H1 (cell line): ENCODE results near the gene TPO. TPM values are rescaled to one million over a fixed set of nuclear protein-coding genes. Genes with fewer than 3 reads are reported as not detected.

Source experiments
- CTCF ChIA-PET: fragments of 300-600 bp; sonication (Branson Sonifier 250); formaldehyde crosslinking; loops from one replicate; lab custom pipeline; 2021; ENCODE audit not compliant: partially characterized antibody; lab: Charles Lee
- POLR2A ChIA-PET: fragments of 300-600 bp; sonication (Branson Sonifier 250); formaldehyde crosslinking; loops from one replicate; lab custom pipeline; 2021; ENCODE audit warnings: inconsistent platforms; ENCODE audit not compliant: partially characterized antibody; lab: Charles Lee
- DNase-seq, 2 experiments: peaks; one replicate each; pipeline versions ENCODE4 v3.0.0 to v3.0.0-alpha.2; 2010 to 2022; ENCODE audit warnings: low spot score in 2 of 2, low read depth in 1 of 2, mixed read lengths in 1 of 2
- FAIRE-seq: peaks from 2 replicates; lab custom pipeline; 2011; peaks lifted over from hg19 to GRCh38; lab: Jason Lieb, UNC
- H2AFZ ChIP-seq: 2 replicates; pipeline ENCODE4 v1.8.1; 2012; ENCODE audit warnings: low read length, inconsistent platforms
- H2AK5ac ChIP-seq: 2 replicates; pipeline ENCODE4 v1.6.1; 2013; ENCODE audit warnings: low read depth, low read length
- H2BK120ac ChIP-seq: replicated peaks from 2 replicates; pipeline ENCODE3; 2013; ENCODE audit warnings: low read depth, low read length, inconsistent platforms
- H2BK12ac ChIP-seq: 2 replicates; pipeline ENCODE4 v1.6.1; 2013; ENCODE audit warnings: low read depth, low read length
- H2BK15ac ChIP-seq: 2 replicates; pipeline ENCODE4 v1.6.1; 2013; ENCODE audit warnings: low read length
- H2BK20ac ChIP-seq: 2 replicates; pipeline ENCODE4 v1.6.1; 2013; ENCODE audit warnings: low read length
- H2BK5ac ChIP-seq: 2 replicates; pipeline ENCODE4 v1.6.1; 2013; ENCODE audit warnings: low read depth, low read length
- H3K14ac ChIP-seq: 2 replicates; pipeline ENCODE4 v1.6.1; 2013; ENCODE audit warnings: inconsistent platforms; ENCODE audit not compliant: insufficient read length
- H3K18ac ChIP-seq: 2 replicates; pipeline ENCODE4 v1.6.1; 2013; ENCODE audit warnings: low read length; ENCODE audit errors: extremely low read depth
- H3K23ac ChIP-seq: 2 replicates; pipeline ENCODE4 v1.6.1; 2013; ENCODE audit warnings: inconsistent platforms; ENCODE audit not compliant: insufficient read length
- H3K23me2 ChIP-seq: 2 replicates; pipeline ENCODE4 v1.6.1; 2013; ENCODE audit warnings: low read depth, low read length
- H3K27ac ChIP-seq: 2 replicates; pipeline ENCODE4 v1.6.1; 2011; ENCODE audit warnings: low read depth, low read length, inconsistent platforms
- H3K27me3 ChIP-seq, 4 experiments: replicated peaks in 1 of 4; 1 replicate in 1 of 4; 2 replicates in 3 of 4; pipeline versions ENCODE4 v1.6.1 to v1.8.1; 2011 to 2013; ENCODE audit warnings: low read length in 3 of 4, mild to moderate bottlenecking in 3 of 4, inconsistent platforms in 2 of 4, mixed read lengths in 2 of 4, moderate library complexity in 1 of 4; ENCODE audit not compliant: control insufficient read depth in 3 of 4, insufficient read depth in 3 of 4; ENCODE audit errors: extremely low read depth in 1 of 4
- H3K36me3 ChIP-seq, 4 experiments: 2 replicates each; pipeline versions ENCODE4 v1.6.1 to v1.8.1; 2011 to 2013; ENCODE audit warnings: mild to moderate bottlenecking in 4 of 4, low read length in 3 of 4, moderate library complexity in 2 of 4, control low read depth in 1 of 4, inconsistent platforms in 1 of 4; ENCODE audit not compliant: insufficient read depth in 4 of 4, control insufficient read depth in 2 of 4
- H3K4ac ChIP-seq: replicated peaks from 2 replicates; pipeline ENCODE3; 2013; ENCODE audit warnings: low read length, low read depth, mixed read lengths, inconsistent platforms; ENCODE audit not compliant: insufficient read length
- H3K4me1 ChIP-seq, 4 experiments: replicated peaks in 1 of 4; 1 replicate in 1 of 4; 2 replicates in 3 of 4; pipeline versions ENCODE4 v1.6.1 to v1.8.1; 2011 to 2013; ENCODE audit warnings: low read length in 3 of 4, inconsistent platforms in 2 of 4, mixed read lengths in 1 of 4; ENCODE audit not compliant: insufficient read depth in 4 of 4, control insufficient read depth in 3 of 4
- H3K4me2 ChIP-seq, 2 experiments: 2 replicates each; pipeline versions ENCODE4 v1.6.1 to v1.8.1; 2011 to 2013; ENCODE audit warnings: low read depth in 2 of 2, low read length in 2 of 2, control low read depth in 1 of 2, inconsistent platforms in 1 of 2, mild to moderate bottlenecking in 1 of 2; ENCODE audit not compliant: insufficient read depth in 1 of 2
- H3K4me3 ChIP-seq, 4 experiments: fragments of 200-600, 300-600 bp in 1 of 4; sonication (generic), shearing (Covaris generic), sonication (Bioruptor Twin) in 1 of 4; 2 replicates each; pipeline versions ENCODE4 v1.5.1 to v1.8.1; 2011 to 2016; ENCODE audit warnings: low read length in 4 of 4, low read depth in 3 of 4, control low read depth in 2 of 4, inconsistent platforms in 2 of 4, mild to moderate bottlenecking in 2 of 4, mixed read lengths in 1 of 4, moderate library complexity in 1 of 4; ENCODE audit not compliant: insufficient read depth in 2 of 4; ENCODE audit errors: extremely low read depth in 1 of 4
- H3K56ac ChIP-seq: replicated peaks from 2 replicates; pipeline ENCODE3; 2013; ENCODE audit warnings: low read depth, mild to moderate bottlenecking, mixed read lengths, low read length, inconsistent platforms; ENCODE audit not compliant: insufficient read length
- H3K79me1 ChIP-seq: 2 replicates; pipeline ENCODE4 v1.6.1; 2013; ENCODE audit warnings: low read depth, low read length, control low read depth
- H3K79me2 ChIP-seq, 2 experiments: 2 replicates each; pipeline versions ENCODE4 v1.6.1 to v1.8.1; 2012 to 2013; ENCODE audit warnings: low read length in 2 of 2, mild to moderate bottlenecking in 2 of 2, inconsistent platforms in 1 of 2; ENCODE audit not compliant: insufficient read depth in 2 of 2, control insufficient read depth in 1 of 2
- H3K9ac ChIP-seq, 4 experiments: replicated peaks in 1 of 4; 1 replicate in 1 of 4; 2 replicates in 3 of 4; pipeline versions ENCODE4 v1.6.1 to v1.8.1; 2011 to 2013; ENCODE audit warnings: low read depth in 3 of 4, low read length in 3 of 4, control low read depth in 2 of 4, mild to moderate bottlenecking in 2 of 4, moderate library complexity in 2 of 4, inconsistent platforms in 1 of 4; ENCODE audit errors: extremely low read depth in 1 of 4
- H3K9me3 ChIP-seq, 2 experiments: 2 replicates each; pipeline versions ENCODE4 v1.6.1 to v1.8.1; 2012 to 2013; ENCODE audit warnings: mild to moderate bottlenecking in 2 of 2, moderate library complexity in 2 of 2, control low read depth in 1 of 2, inconsistent platforms in 1 of 2, low read depth in 1 of 2, low read length in 1 of 2, mixed read lengths in 1 of 2; ENCODE audit not compliant: insufficient read depth in 2 of 2
- H4K20me1 ChIP-seq, 2 experiments: replicated peaks in 1 of 2; 2 replicates each; pipeline versions ENCODE3 to v1.8.1; 2011 to 2013; ENCODE audit warnings: inconsistent platforms in 2 of 2, low read length in 2 of 2, mild to moderate bottlenecking in 1 of 2; ENCODE audit not compliant: insufficient read depth in 2 of 2, control insufficient read depth in 1 of 2
- H4K5ac ChIP-seq: 2 replicates; pipeline ENCODE4 v1.6.1; 2013; ENCODE audit warnings: low read length, low read depth, mixed read lengths, inconsistent platforms; ENCODE audit not compliant: insufficient read length
- H4K8ac ChIP-seq: 2 replicates; pipeline ENCODE4 v1.8.0; 2013; ENCODE audit warnings: mild to moderate bottlenecking, moderate library complexity, low read length, inconsistent platforms; ENCODE audit not compliant: insufficient read depth; ENCODE audit errors: extremely low read depth
- H4K91ac ChIP-seq: replicated peaks from 2 replicates; pipeline ENCODE3; 2013; ENCODE audit warnings: low read length, mixed read lengths, inconsistent platforms; ENCODE audit not compliant: insufficient read length
- ATF3 ChIP-seq: IDR thresholded peaks from 2 replicates; pipeline ENCODE4 v1.6.1; 2011; ENCODE audit warnings: low read depth, mild to moderate bottlenecking, low read length; ENCODE audit not compliant: insufficient read depth
- CBX8 ChIP-seq: fragments of 300-800, 300-1000 bp; sonication (generic); IDR thresholded peaks from 2 replicates; pipeline ENCODE4 v1.7.1; 2016; ENCODE audit warnings: low read depth, low read length, borderline replicate concordance
- CEBPB ChIP-seq: IDR thresholded peaks from 2 replicates; pipeline ENCODE4 v1.6.1; 2012; ENCODE audit warnings: low read depth, low read length
- CTBP2 ChIP-seq: IDR thresholded peaks from 2 replicates; pipeline ENCODE4 v1.7.0; 2011; ENCODE audit warnings: borderline replicate concordance, mild to moderate bottlenecking, moderate library complexity, mixed read lengths, low read length; ENCODE audit not compliant: insufficient read depth, insufficient read length
- FOSL1 ChIP-seq: IDR thresholded peaks from 2 replicates; pipeline ENCODE4 v1.6.1; 2011; ENCODE audit warnings: mild to moderate bottlenecking, low read depth, low read length, moderate library complexity; ENCODE audit not compliant: insufficient read depth
- HDAC6 ChIP-seq: IDR thresholded peaks from one replicate; pipeline ENCODE4 v1.7.1; 2012; ENCODE audit warnings: low read depth, mild to moderate bottlenecking, inconsistent platforms, low read length, moderate library complexity
- JUN ChIP-seq: IDR thresholded peaks from 2 replicates; pipeline ENCODE4 v1.6.1; 2011; ENCODE audit warnings: low read depth, mild to moderate bottlenecking, improper control_type of control experiment, low read length
- KDM4A ChIP-seq: IDR thresholded peaks from one replicate; pipeline ENCODE4 v1.7.1; 2012; ENCODE audit warnings: low read depth, mild to moderate bottlenecking, moderate library complexity, low read length, inconsistent platforms; ENCODE audit not compliant: severe bottlenecking
- POU5F1 ChIP-seq: IDR thresholded peaks from 2 replicates; pipeline ENCODE4 v1.6.1; 2011; ENCODE audit warnings: low read depth, mild to moderate bottlenecking, low read length, moderate library complexity
- RAD21 ChIP-seq, 2 experiments: IDR thresholded peaks in 1 of 2; conservative IDR thresholded peaks in 1 of 2; 2 replicates each; pipeline ENCODE4 v1.6.1; 2011; ENCODE audit warnings: low read depth in 2 of 2, low read length in 2 of 2, improper control_type of control experiment in 1 of 2, inconsistent platforms in 1 of 2, mild to moderate bottlenecking in 1 of 2, moderate library complexity in 1 of 2
- RXRA ChIP-seq: IDR thresholded peaks from 2 replicates; pipeline ENCODE4 v1.6.1; 2011; ENCODE audit warnings: low read depth, mild to moderate bottlenecking, low read length, moderate library complexity; ENCODE audit not compliant: insufficient read depth
- SP2 ChIP-seq: IDR thresholded peaks from 2 replicates; pipeline ENCODE4 v1.6.1; 2012; ENCODE audit warnings: mild to moderate bottlenecking, low read length, inconsistent platforms
- YY1 ChIP-seq: IDR thresholded peaks from 2 replicates; pipeline ENCODE4 v1.6.1; 2011; ENCODE audit warnings: low read depth, mild to moderate bottlenecking, low read length
- ZNF274 ChIP-seq: IDR thresholded peaks from 2 replicates; pipeline ENCODE4 v1.7.0; 2012; ENCODE audit warnings: low read length, borderline replicate concordance; ENCODE audit errors: extremely low read depth
- WGBS, 2 experiments: shearing (Covaris generic) in 1 of 2; methylation state at CpG; one replicate each; pipeline versions ENCODE4 v1.1.6 to v1.1.7; 2013 to 2015; ENCODE audit warnings: low lambda C conversion rate in 2 of 2, mixed read lengths in 2 of 2, inconsistent platforms in 1 of 2, low coverage in 1 of 2, missing lambda C conversion rate in 1 of 2; ENCODE audit not compliant: insufficient replicate concordance in 2 of 2, insufficient coverage in 1 of 2, insufficient read length in 1 of 2; ENCODE audit errors: extremely low coverage in 1 of 2, missing lambda C conversion rate in 1 of 2; 5-methylcytosine and 5-hydroxymethylcytosine counted together
- polyA plus RNA-seq, 7 experiments: library from polyadenylated mRNA; depleted of rRNA in 3 of 7; stranded (reverse) in 5 of 7; unstranded in 2 of 7; fragments of >200 nt in 5 of 7; fragments of 200-250 nt in 2 of 7; gene quantifications; 1 replicate in 5 of 7; 2 replicates in 1 of 7; 4 replicates in 1 of 7; pipeline versions ENCODE4 v1.2.1 to v1.2.3, GENCODE V29; 2011 to 2013; ENCODE audit warnings: missing spikeins in 2 of 7, mixed read lengths in 2 of 7
- total RNA-seq: library from RNA; stranded (reverse); fragmentation: NEBNext Ultra II Directional; extraction: Animal tissue kit (Norgen Biotek cat#: 25700); gene quantifications from 2 replicates; pipeline ENCODE4 v1.2.1, GENCODE V29; 2021

Gene TPO
- total and polyA plus RNA-seq, 2 of the 8 experiments (the other 6 are each of a cell fraction or from before 2014, with no cell fraction given), result not detected

GRCh38 chr2:1502891-1503304 is 89.6 kb downstream of the TPO start:
- no peaks in the 10 kb centered on the region for H4K20me1 ChIP-seq
- no peak for FAIRE-seq
- TF ChIP-seq ZNF274 (no peak), KDM4A (no peak), POU5F1 (no peak), RAD21 (IDR thresholded peaks at IDR 0.05 in 1 of 2, conservative IDR thresholded peaks at IDR 0.05 in 1 of 2; ENCODE audit: low read depth in 2 of 2, low read length in 2 of 2) (no peak), FOSL1 (no peak), ATF3 (no peak), CTBP2 (no peak), SP2 (no peak), RXRA (no peak), HDAC6 (no peak), YY1 (no peak), JUN (no peak), CBX8 (no peak), CEBPB (no peak)

More at GRCh38 chr2:1502891-1503304, 89.6 kb downstream of the TPO start:
- Histone ChIP-seq H2BK15ac (no peak overlapping the region), H2BK120ac (no peak overlapping the region), H3K56ac (no peak overlapping the region), H4K91ac (no peak overlapping the region), H3K4me2 (no peak overlapping the region), H3K27ac (no peak overlapping the region), H3K9ac (no peak overlapping the region), H3K9me3 (no peaks in the 10 kb centered on the region), H4K5ac (no peak overlapping the region), H3K23ac (no peak overlapping the region), H3K79me2 (no peaks in the 10 kb centered on the region), H3K14ac (no peak overlapping the region), H3K36me3 (no peaks in the 10 kb centered on the region), H3K27me3 (no peaks in the 10 kb centered on the region), H2BK12ac (no peak overlapping the region), H3K4me3 (no peak overlapping the region), H3K79me1 (no peaks in the 10 kb centered on the region), H2BK20ac (no peak overlapping the region), H2AK5ac (no peak overlapping the region), H3K4me1 (no peaks in the 10 kb centered on the region), H3K4ac (no peak overlapping the region), H3K23me2 (no peaks in the 10 kb centered on the region), H4K8ac (peak overlapping the region; percentile 51; the same call in 1 of the 2 replicates), H2AFZ (no peak overlapping the region), H2BK5ac (no peak overlapping the region), H3K18ac (no peak overlapping the region)
- POLR2A ChIA-PET, result no interaction called here
- WGBS, 2 experiments, result 93% methylated on average over 15 of the region's 15 CpGs; no CpG with 5 or more reads in 1 of the 2 experiments
- CTCF ChIA-PET, result interaction anchor here (0.6 to 0.9 kb wide), 4 partner anchors 9 to 372 kb away, joined by 3 to 5 read pairs (median 3); no protein-coding TSS in a partner anchor
- no peak for DNase-seq
